Testis (tissue), 3 donors: Measurements from ENCODE around the gene COL17A1. TPM values are rescaled to one million over a fixed set of nuclear protein-coding genes. Genes with fewer than 3 reads are reported as not detected.

ENCODE experiments used
- DNase-seq: peaks from one replicate; pipeline ENCODE4 v3.0.0-alpha.2; 2019
- H3K27ac ChIP-seq, 2 donors: fragments of 200-600 bp; sonication (generic); one replicate each; pipeline ENCODE4 v1.5.1; 2019
- H3K27me3 ChIP-seq: fragments of 200-600 bp; sonication (generic); one replicate; pipeline ENCODE4 v1.5.1; 2019
- H3K36me3 ChIP-seq: fragments of 200-600 bp; sonication (generic); one replicate; pipeline ENCODE4 v1.5.1; 2017; ENCODE audit warnings: low read depth; ENCODE audit errors: missing control alignments
- H3K4me1 ChIP-seq: fragments of 200-600 bp; sonication (generic); one replicate; pipeline ENCODE4 v1.5.1; 2019
- H3K4me3 ChIP-seq, 2 donors: fragments of 200-600 bp; sonication (generic); one replicate each; pipeline ENCODE4 v1.5.1; 2017 to 2019
- H3K9me3 ChIP-seq: fragments of 200-600 bp; sonication (generic); one replicate; pipeline ENCODE4 v1.5.1; 2017
- POLR2A ChIP-seq: fragments of 450-650 bp; IDR thresholded peaks from one replicate; pipeline ENCODE4 v1.6.1; 2017; ENCODE audit warnings: antibody characterized with exemption, mild to moderate bottlenecking, moderate library complexity
- whole genome bisulfite sequencing, 2 donors: methylation state at CpG; one replicate each; pipeline ENCODE4 v1.1.5; 2018; 5-methylcytosine and 5-hydroxymethylcytosine counted together
- intact Hi-C: fragments of 100-400 bp; cut with DNase I; formaldehyde crosslinking; loops from one replicate; pipeline ENCODE4 v1.15.1; 2023; ENCODE audit warnings: low total_unique reads
- polyA plus RNA-seq: library from polyadenylated mRNA; stranded (reverse); fragments of 350-450 nt; fragmentation: Illumina TruSeq; extraction: RNeasy Lipid Tissue Mini Kit (QIAGEN cat#74804); gene quantifications from one replicate; pipeline ENCODE4 v1.2.3, GENCODE V29; 2014; ENCODE audit warnings: low read depth, low replicate concordance; ENCODE audit not compliant: insufficient read depth
- total RNA-seq, 2 donors: library from RNA; depleted of rRNA; stranded (reverse); fragments of >200 nt; gene quantifications; one replicate each; pipeline ENCODE4 v1.2.3, GENCODE V29; 2016
- TF ChIP-seq, protein P1 (sequence below), 3 experiments: fragments of 450-650 bp in 2 of 3; fragments of 200-600 bp in 1 of 3; sonication (generic) in 1 of 3; IDR thresholded peaks; one replicate each; pipeline ENCODE4 v1.5.1; 2016 to 2019; ENCODE audit warnings: antibody characterized with exemption in 3 of 3, mild to moderate bottlenecking in 2 of 3, moderate library complexity in 1 of 3

Gene COL17A1
- total and polyA plus RNA-seq, 3 donors from 2014 or later, result 7.1 to 30.6 (median 17.1) TPM

- H3K27ac ChIP-seq, result no peak overlapping the region
- no peak overlapping the region for H3K4me3 ChIP-seq
- H3K4me1 ChIP-seq, result no peaks in the 10 kb centered on the region
- TF ChIP-seq, protein P1, sequence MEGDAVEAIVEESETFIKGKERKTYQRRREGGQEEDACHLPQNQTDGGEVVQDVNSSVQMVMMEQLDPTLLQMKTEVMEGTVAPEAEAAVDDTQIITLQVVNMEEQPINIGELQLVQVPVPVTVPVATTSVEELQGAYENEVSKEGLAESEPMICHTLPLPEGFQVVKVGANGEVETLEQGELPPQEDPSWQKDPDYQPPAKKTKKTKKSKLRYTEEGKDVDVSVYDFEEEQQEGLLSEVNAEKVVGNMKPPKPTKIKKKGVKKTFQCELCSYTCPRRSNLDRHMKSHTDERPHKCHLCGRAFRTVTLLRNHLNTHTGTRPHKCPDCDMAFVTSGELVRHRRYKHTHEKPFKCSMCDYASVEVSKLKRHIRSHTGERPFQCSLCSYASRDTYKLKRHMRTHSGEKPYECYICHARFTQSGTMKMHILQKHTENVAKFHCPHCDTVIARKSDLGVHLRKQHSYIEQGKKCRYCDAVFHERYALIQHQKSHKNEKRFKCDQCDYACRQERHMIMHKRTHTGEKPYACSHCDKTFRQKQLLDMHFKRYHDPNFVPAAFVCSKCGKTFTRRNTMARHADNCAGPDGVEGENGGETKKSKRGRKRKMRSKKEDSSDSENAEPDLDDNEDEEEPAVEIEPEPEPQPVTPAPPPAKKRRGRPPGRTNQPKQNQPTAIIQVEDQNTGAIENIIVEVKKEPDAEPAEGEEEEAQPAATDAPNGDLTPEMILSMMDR (IDR thresholded peaks at IDR 0.05), result no peak
- no peak for TF ChIP-seq POLR2A
- no peak for DNase-seq
- H3K9me3 ChIP-seq, result no peaks in the 10 kb centered on the region
- intact Hi-C loops, result no loop called here
- H3K36me3 ChIP-seq, result no peaks in the 10 kb centered on the region
- 96 to 97% methylated on average over 4 to 6 of the region's 6 CpGs for WGBS, 2 donors
- no peaks in the 10 kb centered on the region for H3K27me3 ChIP-seq
These were observed 24.5 kb downstream of the COL17A1 start for GRCh38 chr10:104061196-104061595.

DNA sequence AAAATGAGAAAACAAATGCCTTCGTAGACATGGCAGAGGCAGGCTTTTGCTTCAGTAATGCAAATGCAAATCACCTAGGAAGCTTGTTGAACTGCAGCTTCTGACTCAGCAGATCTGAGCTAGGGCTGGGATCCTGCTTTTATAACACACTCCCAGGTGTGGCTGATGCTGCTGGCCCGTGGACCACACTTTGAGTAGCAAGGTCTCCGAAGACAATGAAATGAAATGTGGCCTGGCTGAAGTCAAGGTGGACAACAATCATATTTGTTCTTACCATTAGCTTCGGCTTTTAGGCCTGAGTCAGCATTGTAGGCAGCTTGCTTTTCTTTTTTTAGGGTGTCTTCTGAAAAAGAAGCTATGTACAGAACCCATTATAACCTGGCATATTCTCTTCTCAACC lies 26.3 kb downstream of the COL17A1 start:
- Histone ChIP-seq H3K36me3 (no peaks in the 10 kb centered on the region), H3K27ac (no peak overlapping the region), H3K4me3 (no peak overlapping the region), H3K9me3 (no peaks in the 10 kb centered on the region), H3K4me1 (no peaks in the 10 kb centered on the region), H3K27me3 (no peaks in the 10 kb centered on the region)
- WGBS, 2 donors, result 90 to 92% methylated on average over 4 of the region's 4 CpGs
- TF ChIP-seq POLR2A, result no peak
- TF ChIP-seq, protein P1 (IDR thresholded peaks at IDR 0.05), result no peak
- DNase-seq, result no peak
- intact Hi-C loops, result no loop called here

DNA sequence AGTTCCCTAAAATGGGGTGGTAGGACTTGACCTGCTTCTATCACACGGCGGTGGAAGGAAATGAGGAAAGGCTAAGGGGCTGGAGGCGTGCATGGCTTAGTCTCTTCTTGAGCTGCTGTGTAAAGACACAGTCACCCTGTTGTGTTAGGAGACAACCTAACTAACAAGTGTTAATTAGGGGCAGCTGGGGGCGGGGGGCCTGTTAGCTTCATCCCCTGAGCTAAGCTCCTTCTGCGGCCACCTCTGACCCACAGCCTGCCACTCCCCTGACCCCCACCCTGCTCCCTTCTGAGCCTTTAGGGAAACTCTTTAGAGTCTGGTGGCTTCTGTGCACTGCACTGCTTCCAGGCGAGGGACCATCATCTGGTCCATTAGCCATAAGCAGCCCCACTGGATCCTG lies 28.0 kb downstream of the COL17A1 start:
- no peak overlapping the region for H3K4me3 ChIP-seq
- H3K9me3 ChIP-seq, result no peaks in the 10 kb centered on the region
- no peaks in the 10 kb centered on the region for H3K4me1 ChIP-seq
- H3K27me3 ChIP-seq, result no peaks in the 10 kb centered on the region
- DNase-seq, result no peak
- TF ChIP-seq POLR2A, result no peak
- TF ChIP-seq, protein P1 (IDR thresholded peaks at IDR 0.05), result no peak
- no peak overlapping the region for H3K27ac ChIP-seq
- no peaks in the 10 kb centered on the region for H3K36me3 ChIP-seq
- intact Hi-C loops, result no loop called here
- WGBS, 2 donors, result 84 to 87% methylated on average over 6 of the region's 6 CpGs

DNA sequence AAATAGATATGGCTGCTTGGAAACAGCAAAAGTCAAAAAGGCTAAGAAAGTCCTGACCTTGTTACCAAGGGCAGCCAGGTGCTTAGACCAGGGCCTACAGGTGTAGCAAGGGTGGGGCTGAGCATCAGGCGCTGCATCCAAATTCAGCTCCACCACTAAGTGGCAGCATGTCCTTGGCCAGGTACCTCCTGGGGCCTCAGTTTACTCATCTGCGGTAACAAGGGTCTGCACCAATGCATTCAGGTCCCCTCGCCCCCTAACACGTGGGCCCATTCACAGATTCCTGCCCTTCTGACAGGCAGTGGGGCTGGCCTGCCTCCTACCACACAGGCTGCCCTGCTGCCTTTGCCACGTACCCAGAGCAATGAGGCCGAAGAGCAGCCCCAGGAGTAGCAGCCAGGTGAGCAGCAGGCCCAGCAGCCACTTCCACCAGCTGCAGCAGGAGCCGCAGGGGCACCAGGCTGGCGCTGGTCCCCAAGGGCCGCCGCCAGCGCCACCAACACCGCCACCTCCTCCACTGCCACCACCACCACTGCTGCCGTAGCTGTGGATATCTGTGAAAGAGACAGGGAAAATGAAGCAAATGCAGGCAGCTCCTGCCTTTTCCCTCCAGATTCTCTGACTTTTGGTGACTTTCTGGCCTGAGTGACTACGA lies 28.9 kb downstream of the COL17A1 start:
- TF ChIP-seq, protein P1 (IDR thresholded peaks at IDR 0.05), result no peak
- TF ChIP-seq POLR2A, result no peak
- H3K9me3 ChIP-seq, result no peaks in the 10 kb centered on the region
- no peak overlapping the region for H3K4me3 ChIP-seq
- 86 to 88% methylated on average over 11 to 14 of the region's 14 CpGs for WGBS, 2 donors
- intact Hi-C loops, result no loop called here
- DNase-seq, result no peak
- no peaks in the 10 kb centered on the region for H3K4me1 ChIP-seq
- no peaks in the 10 kb centered on the region for H3K36me3 ChIP-seq
- H3K27me3 ChIP-seq, result no peaks in the 10 kb centered on the region
- H3K27ac ChIP-seq, result no peak overlapping the region

DNA sequence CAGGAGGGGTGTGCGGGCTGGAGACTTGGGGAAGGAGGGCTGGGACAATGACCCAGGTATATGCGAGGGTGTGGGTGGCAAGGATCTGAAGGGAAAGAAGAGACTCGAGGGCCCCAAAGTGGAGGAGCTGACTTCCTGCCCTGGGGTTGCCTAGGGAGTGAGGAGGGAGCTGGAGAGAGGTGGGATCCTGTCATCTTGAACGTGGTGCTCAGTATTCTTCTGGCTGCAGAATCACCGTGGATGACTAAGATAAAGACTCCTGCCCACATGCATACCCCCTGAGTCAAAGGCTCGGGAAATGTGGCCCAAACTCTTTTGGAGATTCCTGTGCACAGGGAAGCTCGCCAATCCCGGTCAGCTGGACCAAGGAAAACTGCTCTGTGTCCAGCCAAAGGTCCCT lies 31.2 kb downstream of the COL17A1 start:
- no peak for TF ChIP-seq POLR2A
- Histone ChIP-seq H3K4me3 (no peak overlapping the region), H3K4me1 (no peaks in the 10 kb centered on the region), H3K36me3 (no peaks in the 10 kb centered on the region), H3K9me3 (no peaks in the 10 kb centered on the region), H3K27ac (no peak overlapping the region), H3K27me3 (no peaks in the 10 kb centered on the region)
- intact Hi-C loops, result no loop called here
- no peak for DNase-seq
- WGBS, 2 donors, result 78 to 83% methylated on average over 8 of the region's 8 CpGs
